Neural progenitor cell (in vitro differentiated cells): ENCODE results near the gene CD99L2. TPM values are rescaled to one million over a fixed set of nuclear protein-coding genes. Genes with fewer than 3 reads are reported as not detected.
"Not testable (repeated sequence)": the region's sequence is repeated elsewhere in the genome, so short reads cannot be mapped to it uniquely, and the experiment has no call there.

ENCODE experiments used
- DNase-seq: peaks from one replicate; pipeline ENCODE4 v3.0.0-alpha.2; 2016; ENCODE audit warnings: low spot score
- H2AFZ ChIP-seq: fragments of 200-600 bp; sonication (generic); replicated peaks from 2 replicates; pipeline ENCODE4 v1.6.1; 2016; ENCODE audit warnings: antibody characterized with exemption
- H3F3A ChIP-seq: fragments of 200-600 bp; sonication (generic); 2 replicates; pipeline ENCODE4 v1.6.1; 2016; ENCODE audit warnings: antibody characterized with exemption, low read depth
- H3K27ac ChIP-seq: fragments of 200-600 bp; sonication (generic); 2 replicates; pipeline ENCODE4 v1.5.1; 2016; ENCODE audit warnings: mild to moderate bottlenecking
- H3K27me3 ChIP-seq: fragments of 200-600 bp; sonication (generic); 2 replicates; pipeline ENCODE4 v1.6.1; 2016; ENCODE audit warnings: mild to moderate bottlenecking, moderate library complexity
- H3K36me3 ChIP-seq: fragments of 200-600 bp; sonication (generic); 2 replicates; pipeline ENCODE4 v1.5.1; 2016
- H3K4me1 ChIP-seq: fragments of 200-600 bp; sonication (generic); 2 replicates; pipeline ENCODE4 v1.6.1; 2016; ENCODE audit warnings: mixed run types
- H3K4me2 ChIP-seq: fragments of 200-600 bp; sonication (generic); 2 replicates; pipeline ENCODE4 v1.6.1; 2016
- H3K4me3 ChIP-seq: fragments of 200-600 bp; sonication (generic); 2 replicates; pipeline ENCODE4 v1.5.1; 2016
- H3K79me2 ChIP-seq: fragments of 200-600 bp; sonication (generic); 2 replicates; pipeline ENCODE4 v1.6.1; 2016; ENCODE audit warnings: low read depth
- H3K9ac ChIP-seq: fragments of 200-600 bp; sonication (generic); 2 replicates; pipeline ENCODE4 v1.6.1; 2016
- H3K9me3 ChIP-seq: fragments of 200-600 bp; sonication (generic); 2 replicates; pipeline ENCODE4 v1.5.1; 2016; ENCODE audit warnings: low read depth
- H4K20me1 ChIP-seq: fragments of 200-600 bp; sonication (generic); 2 replicates; pipeline ENCODE4 v1.6.1; 2016; ENCODE audit warnings: low read depth
- H3K27ac Mint-ChIP-seq: 3 replicates; pipeline ENCODE4 v1.8.0; 2021; ENCODE audit warnings: mixed read lengths
- H3K27me3 Mint-ChIP-seq: 2 replicates; pipeline ENCODE4 v1.8.0; 2022; ENCODE audit warnings: low read depth, mild to moderate bottlenecking, inconsistent platforms, moderate library complexity, mixed read lengths; ENCODE audit not compliant: insufficient read depth
- H3K36me3 Mint-ChIP-seq: 3 replicates; pipeline ENCODE4 v1.8.0; 2021; ENCODE audit warnings: mixed read lengths
- H3K4me1 Mint-ChIP-seq: 3 replicates; pipeline ENCODE4 v1.8.0; 2021; ENCODE audit warnings: mixed read lengths
- H3K4me3 Mint-ChIP-seq: 3 replicates; pipeline ENCODE4 v1.8.0; 2021; ENCODE audit warnings: mild to moderate bottlenecking, moderate library complexity, mixed read lengths
- H3K9me3 Mint-ChIP-seq: 3 replicates; pipeline ENCODE4 v1.8.0; 2020; ENCODE audit warnings: mixed read lengths
- CTCF ChIP-seq: fragments of 200-600 bp; sonication (generic); IDR thresholded peaks from 2 replicates; pipeline ENCODE4 v1.5.1; 2017; ENCODE audit warnings: antibody characterized with exemption, mild to moderate bottlenecking
- EZH2 ChIP-seq: fragments of 200-600 bp; sonication (generic); IDR thresholded peaks from 2 replicates; pipeline ENCODE4 v1.6.1; 2017; ENCODE audit warnings: antibody characterized with exemption, mild to moderate bottlenecking, moderate library complexity
- EZH2phosphoT487 ChIP-seq: fragments of 200-600 bp; sonication (generic); IDR thresholded peaks from 2 replicates; pipeline ENCODE4 v1.6.1; 2017; ENCODE audit warnings: antibody characterized with exemption
- total RNA-seq: library from RNA; depleted of rRNA; stranded (reverse); fragments of >200 nt; gene quantifications from 2 replicates; pipeline ENCODE4 v1.2.3, GENCODE V29; 2015; ENCODE audit warnings: low replicate concordance

The CD99L2 gene
- total RNA-seq, 1 donor from 2014 or later, result 24.7 TPM

DNA sequence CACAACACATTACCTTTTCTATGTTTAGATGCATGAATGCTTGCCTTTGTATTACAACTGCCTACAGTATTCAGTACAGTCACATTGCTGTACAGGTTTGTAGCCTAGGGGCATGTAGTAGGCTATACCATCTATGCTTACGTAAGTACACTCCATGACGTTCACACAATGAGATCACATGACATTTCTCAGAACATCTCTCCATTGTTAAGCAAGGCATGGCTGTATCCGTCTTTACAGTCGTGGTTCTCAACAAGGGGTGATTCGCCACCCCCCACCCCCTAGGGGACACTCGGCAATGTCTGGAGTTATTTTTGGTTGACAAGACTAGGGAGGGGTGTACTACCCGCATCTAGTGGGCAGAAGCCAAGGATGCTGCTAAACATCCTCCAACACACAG is 12.1 kb downstream of the CD99L2 start:
- H3K4me3 Mint-ChIP-seq, result no peak overlapping the region
- H3K27me3 ChIP-seq, result no peaks in the 10 kb centered on the region
- H3K9ac ChIP-seq, result no peak overlapping the region
- H3K9me3 ChIP-seq, result no peaks in the 10 kb centered on the region
- H3K27me3 Mint-ChIP-seq, result peaks cover 4% of the 10 kb centered on the region
- H3K4me3 ChIP-seq, result no peak overlapping the region
- H3K4me1 ChIP-seq, result no peaks in the 10 kb centered on the region
- peaks cover 11% of the 10 kb centered on the region for H3K79me2 ChIP-seq
- TF ChIP-seq CTCF (no peak), EZH2phosphoT487 (no peak), EZH2 (no peak)
- H3K36me3 ChIP-seq, result no peaks in the 10 kb centered on the region
- H3K4me2 ChIP-seq, result no peak overlapping the region
- no peak overlapping the region for H3K27ac ChIP-seq
- peaks cover 26% of the 10 kb centered on the region for H3K9me3 Mint-ChIP-seq
- H3K36me3 Mint-ChIP-seq, result peaks cover 12% of the 10 kb centered on the region
- no peak overlapping the region for H3K27ac Mint-ChIP-seq
- H2AFZ ChIP-seq, result no peak overlapping the region
- DNase-seq, result no peak
- H3K4me1 Mint-ChIP-seq, result no peaks in the 10 kb centered on the region
- no peaks in the 10 kb centered on the region for H4K20me1 ChIP-seq
- no peaks in the 10 kb centered on the region for H3F3A ChIP-seq

DNA sequence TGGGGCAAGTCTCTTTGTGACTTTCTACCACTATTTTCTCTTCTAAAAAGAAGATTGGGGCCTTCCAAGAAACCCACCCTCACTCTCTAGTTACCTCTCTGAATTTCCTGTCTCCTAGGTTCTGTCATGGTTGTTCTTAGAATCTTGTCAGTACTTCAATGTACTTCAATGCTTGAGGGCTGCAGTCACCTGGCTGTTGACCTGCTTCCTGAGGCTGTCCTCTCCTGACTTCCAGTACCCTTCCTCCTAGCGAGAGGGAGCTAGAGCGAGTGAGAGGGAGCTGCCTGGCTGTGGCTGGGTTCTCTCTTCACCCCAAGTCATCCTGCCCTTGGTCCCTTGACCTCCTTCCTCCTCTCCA is 17.7 kb downstream of the CD99L2 start:
- Histone ChIP-seq H3K9me3 (no peaks in the 10 kb centered on the region), H3K4me1 (no peaks in the 10 kb centered on the region), H3K36me3 (peaks cover 4% of the 10 kb centered on the region), H3K4me3 (no peak overlapping the region), H3K4me2 (no peak overlapping the region), H3K9ac (no peak overlapping the region), H3K27ac (no peak overlapping the region), H3K27me3 (no peaks in the 10 kb centered on the region), H3K79me2 (peaks cover 1% of the 10 kb centered on the region), H3F3A (no peaks in the 10 kb centered on the region), H2AFZ (no peak overlapping the region), H4K20me1 (no peaks in the 10 kb centered on the region)
- H3K27me3 Mint-ChIP-seq, result peaks cover 2% of the 10 kb centered on the region
- no peak for DNase-seq
- no peak overlapping the region for H3K4me3 Mint-ChIP-seq
- H3K9me3 Mint-ChIP-seq, result peaks cover 16% of the 10 kb centered on the region
- no peaks in the 10 kb centered on the region for H3K4me1 Mint-ChIP-seq
- peaks cover 7% of the 10 kb centered on the region for H3K36me3 Mint-ChIP-seq
- H3K27ac Mint-ChIP-seq, result no peak overlapping the region
- TF ChIP-seq EZH2, result no peak
- no peak for TF ChIP-seq EZH2phosphoT487
- TF ChIP-seq CTCF, result no peak

GRCh38 chrX:150879855-150880807 is 18.3 kb downstream of the CD99L2 start:
- no peaks in the 10 kb centered on the region for H3K27me3 ChIP-seq
- H3K4me1 ChIP-seq, result no peaks in the 10 kb centered on the region
- H3K36me3 ChIP-seq, result peaks cover 4% of the 10 kb centered on the region
- no peak overlapping the region for H3K27ac ChIP-seq
- H4K20me1 ChIP-seq, result no peaks in the 10 kb centered on the region
- DNase-seq, result no peak
- H3K4me2 ChIP-seq, result no peak overlapping the region
- Mint-ChIP-seq H3K27ac (no peak overlapping the region), H3K4me3 (no peak overlapping the region), H3K36me3 (peaks cover 9% of the 10 kb centered on the region), H3K27me3 (peaks cover 2% of the 10 kb centered on the region), H3K4me1 (no peaks in the 10 kb centered on the region), H3K9me3 (peaks cover 23% of the 10 kb centered on the region)
- TF ChIP-seq EZH2phosphoT487, result no peak
- no peak for TF ChIP-seq CTCF
- no peak for TF ChIP-seq EZH2
- no peaks in the 10 kb centered on the region for H3F3A ChIP-seq
- H3K79me2 ChIP-seq, result no peaks in the 10 kb centered on the region
- H3K4me3 ChIP-seq, result no peak overlapping the region
- H3K9ac ChIP-seq, result no peak overlapping the region
- H2AFZ ChIP-seq, result no peak overlapping the region
- no peaks in the 10 kb centered on the region for H3K9me3 ChIP-seq

GRCh38 chrX:150875621-150876020 is 22.8 kb downstream of the CD99L2 start:
- not testable (repeated sequence) for H3K9ac ChIP-seq, H4K20me1 ChIP-seq, H3K4me2 ChIP-seq, H3K4me3 Mint-ChIP-seq, H3K9me3 ChIP-seq, H3K4me1 Mint-ChIP-seq, H3K27me3 Mint-ChIP-seq, H3F3A ChIP-seq, H3K79me2 ChIP-seq, H3K36me3 ChIP-seq, H3K27ac ChIP-seq, H3K27me3 ChIP-seq, H3K4me3 ChIP-seq, H2AFZ ChIP-seq, H3K27ac Mint-ChIP-seq, DNase-seq, H3K4me1 ChIP-seq
- H3K36me3 Mint-ChIP-seq, result peaks cover 10% of the 10 kb centered on the region
- H3K9me3 Mint-ChIP-seq, result peaks cover 27% of the 10 kb centered on the region
